Measurements from ENCODE around the gene BRINP1. TPM values are rescaled to one million over a fixed set of nuclear protein-coding genes. Genes with fewer than 3 reads are reported as not detected.

The BRINP1 gene
- total and polyA plus RNA-seq, 2 donors (not counting 3 experiments of a cell fraction or from before 2014, with no cell fraction given): 0.04 TPM; not detected in 1

DNA sequence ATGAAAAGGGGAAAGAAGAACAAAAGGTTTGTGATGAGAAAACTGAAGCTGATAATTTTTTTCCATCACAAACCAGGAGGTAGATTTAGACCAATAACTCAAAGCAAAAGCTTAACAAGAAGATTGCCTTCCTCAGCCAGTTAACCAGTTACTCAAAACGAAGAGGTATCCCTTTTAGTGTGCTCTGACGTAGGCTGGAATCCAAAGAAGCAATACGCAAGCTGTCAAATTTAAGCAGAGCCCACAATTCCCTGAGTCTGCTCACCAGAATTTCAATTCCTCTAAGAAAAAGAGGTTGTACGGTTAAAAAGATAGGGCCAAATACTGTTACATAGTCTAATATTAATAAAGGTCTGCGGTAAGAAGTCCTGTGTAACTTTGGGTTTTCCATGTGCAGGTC is 61.8 kb downstream of the BRINP1 start:
- DNase-seq (ENCODE audit: low read depth, low spot score): no peak
- H3K9me3 ChIP-seq (replicated peaks; ENCODE audit: control insufficient read depth, insufficient read depth, low read length): peaks cover 3% of the 10 kb centered on the region
- no TSS peak for BruUV-seq (replicated peaks)
- no peak overlapping the region for H2AFZ ChIP-seq (ENCODE audit: low read depth, low read length)
- CTCF ChIA-PET: no interaction called here
- no peaks in the 10 kb centered on the region for H3K9me1 ChIP-seq (replicated peaks; ENCODE audit: control insufficient read depth, extremely low read depth, insufficient read depth, low read length)
- POLR2A ChIA-PET: no interaction called here
- no peak overlapping the region for H3K4me3 ChIP-seq (replicated peaks in 1 of 3; ENCODE audit: insufficient read depth in 1 of 3, low read depth in 1 of 3, low read length in 3 of 3)
- dilution Hi-C loops (cut with MboI; ENCODE audit: extremely low pct_ligation_motif_present, low sequenced_read_pairs) (no loop called here), intact Hi-C loops (cut with micrococcal nuclease) (no loop called here)
- no peak overlapping the region for H3K27ac ChIP-seq (ENCODE audit: insufficient read depth, low read depth, low read length)
- TF ChIP-seq JUN (IDR thresholded peaks at IDR 0.05; ENCODE audit: borderline replicate concordance, insufficient read depth, insufficient read length, low read depth) (no peak), POLR2A (IDR thresholded peaks at IDR 0.05; ENCODE audit: low read depth, low read length) (no peak), FOS (IDR thresholded peaks at IDR 0.05; ENCODE audit: borderline replicate concordance, insufficient read depth, low read length) (no peak), EZH2 (IDR thresholded peaks at IDR 0.05; ENCODE audit: borderline replicate concordance, low read depth, low read length, severe bottlenecking) (no peak), POLR2AphosphoS5 (IDR thresholded peaks at IDR 0.05; ENCODE audit: insufficient read depth, low read depth, low read length) (no peak)
- TF ChIP-seq, protein P1, sequence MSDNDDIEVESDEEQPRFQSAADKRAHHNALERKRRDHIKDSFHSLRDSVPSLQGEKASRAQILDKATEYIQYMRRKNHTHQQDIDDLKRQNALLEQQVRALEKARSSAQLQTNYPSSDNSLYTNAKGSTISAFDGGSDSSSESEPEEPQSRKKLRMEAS (IDR thresholded peaks at IDR 0.05; ENCODE audit: insufficient read depth, insufficient read length): no peak
- H3K36me3 ChIP-seq (ENCODE audit: control insufficient read depth in 2 of 2, extremely low read depth in 1 of 2, insufficient read depth in 2 of 2, low read length in 2 of 2): no peaks in the 10 kb centered on the region
- no peak overlapping the region for H3K9ac ChIP-seq (replicated peaks; ENCODE audit: extremely low read depth, insufficient read depth, low read length)
- H3K4me1 ChIP-seq (ENCODE audit: control insufficient read depth, extremely low read depth, insufficient read depth, low read length): no peaks in the 10 kb centered on the region
- no peak overlapping the region for H3K4me2 ChIP-seq (ENCODE audit: insufficient read depth, low read length)
- H4K20me1 ChIP-seq (replicated peaks; ENCODE audit: control insufficient read depth, extremely low read depth, insufficient read depth, low read length): no peaks in the 10 kb centered on the region
- no peak for FAIRE-seq
- H3K27me3 ChIP-seq (ENCODE audit: control insufficient read depth in 2 of 2, insufficient read depth in 2 of 2, low read length in 2 of 2): no peaks in the 10 kb centered on the region
- H3K79me2 ChIP-seq (ENCODE audit: control insufficient read depth, insufficient read depth, low read length): no peaks in the 10 kb centered on the region

DNA sequence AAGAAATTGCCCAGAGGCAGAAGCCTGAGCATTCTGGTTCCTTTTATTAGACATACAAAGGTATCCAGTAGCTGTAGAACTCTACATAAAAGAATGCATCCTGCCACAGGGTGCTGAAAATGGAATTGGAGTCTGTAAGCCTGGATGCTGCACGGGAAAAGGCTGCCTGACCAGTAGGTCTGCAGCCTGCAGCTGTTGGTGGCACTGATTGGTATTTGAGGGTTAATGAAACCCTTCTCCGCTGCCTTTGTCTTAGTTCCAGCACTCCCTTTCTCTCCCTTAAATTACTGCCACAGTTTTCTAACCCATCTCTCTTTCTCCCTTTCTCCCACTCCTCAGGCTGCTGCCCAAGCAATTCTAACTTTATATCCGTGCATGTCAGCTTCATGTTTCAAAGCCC is 64.7 kb downstream of the BRINP1 start:
- Histone ChIP-seq H3K27me3 (ENCODE audit: control insufficient read depth in 2 of 2, insufficient read depth in 2 of 2, low read length in 2 of 2) (no peaks in the 10 kb centered on the region), H3K27ac (ENCODE audit: insufficient read depth, low read depth, low read length) (no peak overlapping the region), H3K79me2 (ENCODE audit: control insufficient read depth, insufficient read depth, low read length) (no peaks in the 10 kb centered on the region), H3K4me1 (ENCODE audit: control insufficient read depth, extremely low read depth, insufficient read depth, low read length) (no peaks in the 10 kb centered on the region), H3K4me3 (replicated peaks in 1 of 3; ENCODE audit: insufficient read depth in 1 of 3, low read depth in 1 of 3, low read length in 3 of 3) (no peak overlapping the region), H3K36me3 (ENCODE audit: control insufficient read depth in 2 of 2, extremely low read depth in 1 of 2, insufficient read depth in 2 of 2, low read length in 2 of 2) (no peaks in the 10 kb centered on the region), H3K4me2 (ENCODE audit: insufficient read depth, low read length) (no peak overlapping the region), H3K9me3 (replicated peaks; ENCODE audit: control insufficient read depth, insufficient read depth, low read length) (no peaks in the 10 kb centered on the region), H3K9ac (replicated peaks; ENCODE audit: extremely low read depth, insufficient read depth, low read length) (no peak overlapping the region), H4K20me1 (replicated peaks; ENCODE audit: control insufficient read depth, extremely low read depth, insufficient read depth, low read length) (no peaks in the 10 kb centered on the region), H2AFZ (ENCODE audit: low read depth, low read length) (no peak overlapping the region), H3K9me1 (replicated peaks; ENCODE audit: control insufficient read depth, extremely low read depth, insufficient read depth, low read length) (no peaks in the 10 kb centered on the region)
- ChIA-PET CTCF (no interaction called here), POLR2A (no interaction called here)
- FAIRE-seq: no peak
- dilution Hi-C loops (cut with MboI; ENCODE audit: extremely low pct_ligation_motif_present, low sequenced_read_pairs) (no loop called here), intact Hi-C loops (cut with micrococcal nuclease) (no loop called here)
- no peak for DNase-seq (ENCODE audit: low read depth, low spot score)
- BruUV-seq (replicated peaks): no TSS peak
- TF ChIP-seq POLR2AphosphoS5 (IDR thresholded peaks at IDR 0.05; ENCODE audit: insufficient read depth, low read depth, low read length) (no peak), GATA2 (IDR thresholded peaks at IDR 0.05; ENCODE audit: insufficient read depth, insufficient read length, low read depth, low read length) (no peak), EZH2 (IDR thresholded peaks at IDR 0.05; ENCODE audit: borderline replicate concordance, low read depth, low read length, severe bottlenecking) (no peak), MYC (IDR thresholded peaks at IDR 0.05; ENCODE audit: low read depth, low read length) (no peak), FOS (IDR thresholded peaks at IDR 0.05; ENCODE audit: borderline replicate concordance, insufficient read depth, low read length) (no peak), JUN (IDR thresholded peaks at IDR 0.05; ENCODE audit: borderline replicate concordance, insufficient read depth, insufficient read length, low read depth) (no peak), POLR2A (IDR thresholded peaks at IDR 0.05; ENCODE audit: low read depth, low read length) (no peak)
- TF ChIP-seq, protein P2, sequence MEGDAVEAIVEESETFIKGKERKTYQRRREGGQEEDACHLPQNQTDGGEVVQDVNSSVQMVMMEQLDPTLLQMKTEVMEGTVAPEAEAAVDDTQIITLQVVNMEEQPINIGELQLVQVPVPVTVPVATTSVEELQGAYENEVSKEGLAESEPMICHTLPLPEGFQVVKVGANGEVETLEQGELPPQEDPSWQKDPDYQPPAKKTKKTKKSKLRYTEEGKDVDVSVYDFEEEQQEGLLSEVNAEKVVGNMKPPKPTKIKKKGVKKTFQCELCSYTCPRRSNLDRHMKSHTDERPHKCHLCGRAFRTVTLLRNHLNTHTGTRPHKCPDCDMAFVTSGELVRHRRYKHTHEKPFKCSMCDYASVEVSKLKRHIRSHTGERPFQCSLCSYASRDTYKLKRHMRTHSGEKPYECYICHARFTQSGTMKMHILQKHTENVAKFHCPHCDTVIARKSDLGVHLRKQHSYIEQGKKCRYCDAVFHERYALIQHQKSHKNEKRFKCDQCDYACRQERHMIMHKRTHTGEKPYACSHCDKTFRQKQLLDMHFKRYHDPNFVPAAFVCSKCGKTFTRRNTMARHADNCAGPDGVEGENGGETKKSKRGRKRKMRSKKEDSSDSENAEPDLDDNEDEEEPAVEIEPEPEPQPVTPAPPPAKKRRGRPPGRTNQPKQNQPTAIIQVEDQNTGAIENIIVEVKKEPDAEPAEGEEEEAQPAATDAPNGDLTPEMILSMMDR (IDR thresholded peaks at IDR 0.05; ENCODE audit: extremely low read depth in 1 of 2, insufficient read depth in 1 of 2, low read depth in 1 of 2, low read length in 2 of 2): no peak
- TF ChIP-seq, protein P1 (IDR thresholded peaks at IDR 0.05; ENCODE audit: insufficient read depth, insufficient read length): no peak

Data from endothelial cell of umbilical vein (primary cell).